Left lung (tissue), 10 donors: Measurements from ENCODE around the gene CNGA2. TPM values are rescaled to one million over a fixed set of nuclear protein-coding genes. Genes with fewer than 3 reads are reported as not detected.
A peak's percentile ranks its signal among the peaks of the same experiment; 100 is the strongest.

Experiments used
- ATAC-seq: fragments of 200-7000 bp; cut with Tn5 transposase; one replicate; pipeline ENCODE4 v1.9.1; 2020; ENCODE audit warnings: moderate library complexity
- DNase-seq, 4 donors: peaks; one replicate each; pipeline ENCODE4 v3.0.0-alpha.2; 2013 to 2020
- H3K27ac ChIP-seq, 2 donors: fragments of 200-600 bp; sonication (generic) in 1 of 2; one replicate each; pipeline versions ENCODE4 v1.5.0 to v1.8.0; 2020 to 2021
- H3K27me3 ChIP-seq, 2 donors: fragments of 200-600 bp; sonication (generic) in 1 of 2; one replicate each; pipeline versions ENCODE4 v1.5.0 to v1.8.0; 2020 to 2021
- H3K36me3 ChIP-seq, 2 donors: fragments of 200-600 bp; sonication (generic) in 1 of 2; one replicate each; pipeline versions ENCODE4 v1.5.0 to v1.8.0; 2020 to 2021
- H3K4me1 ChIP-seq, 2 donors: fragments of 200-600 bp; one replicate each; pipeline ENCODE4 v1.8.0; 2021
- H3K4me3 ChIP-seq, 2 donors: fragments of 200-600 bp; sonication (generic) in 1 of 2; one replicate each; pipeline versions ENCODE4 v1.5.0 to v1.8.0; 2020 to 2021; ENCODE audit warnings: mild to moderate bottlenecking in 1 of 2
- H3K9me3 ChIP-seq, 2 donors: fragments of 200-600 bp; sonication (generic) in 1 of 2; one replicate each; pipeline versions ENCODE4 v1.5.0 to v1.8.0; 2020 to 2021
- CTCF ChIP-seq, 2 donors: fragments of 200-600 bp; sonication (generic) in 1 of 2; IDR thresholded peaks; one replicate each; pipeline versions ENCODE4 v1.5.0 to v1.8.0; 2021; ENCODE audit warnings: antibody characterized with exemption in 2 of 2
- intact Hi-C, 2 donors: fragments of 100-400 bp; cut with DNase I; formaldehyde crosslinking; loops; one replicate each; pipeline versions ENCODE4 v1.11.2 to v1.14.2; 2022
- polyA plus RNA-seq, 6 donors: library from polyadenylated mRNA; unstranded; fragments of 120-200 nt; gene quantifications; one replicate each; pipeline ENCODE4 v1.2.1, GENCODE V29; 2013; ENCODE audit not compliant: insufficient read length in 6 of 6
- total RNA-seq, 2 donors: library from RNA; stranded (reverse); fragmentation: NEBNext Ultra II Directional; extraction: Animal tissue kit (Norgen Biotek cat#: 25700); gene quantifications; one replicate each; pipeline ENCODE4 v1.2.1, GENCODE V29; 2021
- donor health status: DM: no; HTN: yes; CAD: no.
- donor health status: DM: no; HTN: no; CAD: no.

The CNGA2 gene
- total and polyA plus RNA-seq, 8 donors: not detected

DNA sequence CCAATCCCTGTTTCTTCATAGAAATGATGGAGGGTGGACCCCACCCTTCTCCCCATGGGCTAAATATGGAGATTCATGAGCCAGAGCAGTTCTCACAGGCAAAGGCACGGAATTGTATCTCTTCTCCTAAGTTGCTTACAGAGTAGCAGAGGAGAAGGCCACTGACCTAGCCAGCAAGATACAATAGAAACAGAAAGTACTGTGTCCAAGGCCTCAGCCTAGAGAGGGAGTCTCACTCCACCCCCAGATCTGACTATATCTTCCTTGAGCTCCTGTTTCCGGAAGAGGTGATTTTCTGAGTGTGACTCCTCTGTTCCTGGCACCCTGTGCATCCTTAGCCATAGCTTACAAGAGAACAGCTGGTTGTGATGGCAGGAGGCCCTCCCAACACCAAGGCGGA, 18.8 kb upstream of the CNGA2 start, which contains the start of gene FATE1:
Gene FATE1 (plus strand): TSS at position 284 of the 400 bp plus-strand sequence. CDS start 85 bp downstream, at position 369.
- intact Hi-C loops: no loop called here
- no peak for DNase-seq
- no peak for ATAC-seq

GRCh38 chrX:151722241-151722846, 12.2 kb upstream of the CNGA2 start:
- ATAC-seq (peak; percentile 70), DNase-seq (peak in 2 of 4 donors; percentile 10 to 63)
- no peaks in the 10 kb centered on the region for H3K36me3 ChIP-seq
- intact Hi-C loops: no loop called here
- no peaks in the 10 kb centered on the region for H3K27me3 ChIP-seq
- no peaks in the 10 kb centered on the region for H3K4me1 ChIP-seq
- no peaks in the 10 kb centered on the region for H3K9me3 ChIP-seq
- no peak overlapping the region for H3K27ac ChIP-seq
- no peak overlapping the region for H3K4me3 ChIP-seq
- TF ChIP-seq CTCF (IDR thresholded peaks at IDR 0.05): peak in 1 of 2 donors; percentile 16

More for the DNA sequence above, 18.8 kb upstream of the CNGA2 start, which contains the start of gene FATE1:
- Histone ChIP-seq H3K4me3 (no peak within 1 kb of the TSS), H3K36me3 (no peaks in the 10 kb centered on the region), H3K9me3 (no peaks in the 10 kb centered on the region), H3K4me1 (no peaks in the 10 kb centered on the region), H3K27ac (no peak within 1 kb of the TSS), H3K27me3 (no peaks in the 10 kb centered on the region)
- TF ChIP-seq CTCF (IDR thresholded peaks at IDR 0.05): no peak

DNA sequence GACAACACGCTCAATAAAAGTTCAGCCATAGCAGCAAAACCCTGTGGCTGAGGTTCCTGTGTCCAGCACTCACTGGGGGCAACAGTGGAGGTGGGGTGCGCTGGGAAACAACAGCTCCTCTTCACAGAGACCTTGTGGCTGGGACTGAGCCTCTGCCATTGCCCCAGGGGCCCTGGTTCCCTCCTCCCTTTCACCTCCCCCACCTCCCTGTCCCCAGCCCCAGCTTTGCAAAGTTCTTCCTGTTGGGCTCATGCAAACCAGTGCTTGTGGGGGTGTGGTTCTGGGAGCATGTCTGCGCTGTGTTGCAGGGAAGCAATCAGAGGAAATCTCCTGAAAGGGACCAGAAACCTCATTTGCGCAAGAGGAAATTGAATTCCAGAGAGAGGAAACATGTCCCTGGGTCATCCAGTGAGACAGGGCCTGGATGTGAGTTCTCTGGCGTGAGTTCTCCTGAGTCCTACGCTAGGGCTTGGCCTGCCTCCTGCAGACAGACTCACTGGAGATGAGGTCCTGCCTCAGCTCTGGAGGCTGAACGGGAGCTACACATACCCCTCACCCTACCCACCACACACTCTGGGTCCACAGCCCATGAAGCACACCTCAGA, 11.3 kb upstream of the CNGA2 start:
- H3K4me1 ChIP-seq: no peaks in the 10 kb centered on the region
- no peaks in the 10 kb centered on the region for H3K27me3 ChIP-seq
- no peaks in the 10 kb centered on the region for H3K9me3 ChIP-seq
- no peak for ATAC-seq
- intact Hi-C loops: no loop called here
- no peak for DNase-seq
- H3K4me3 ChIP-seq: no peak overlapping the region
- no peak overlapping the region for H3K27ac ChIP-seq
- no peak for TF ChIP-seq CTCF (IDR thresholded peaks at IDR 0.05)
- no peaks in the 10 kb centered on the region for H3K36me3 ChIP-seq

GRCh38 chrX:151724563-151725337, 9.8 kb upstream of the CNGA2 start:
- TF ChIP-seq CTCF (IDR thresholded peaks at IDR 0.05): no peak
- intact Hi-C loops: no loop called here
- DNase-seq (no peak), ATAC-seq (no peak)
- Histone ChIP-seq H3K9me3 (no peaks in the 10 kb centered on the region), H3K4me1 (no peaks in the 10 kb centered on the region), H3K36me3 (no peaks in the 10 kb centered on the region), H3K27ac (no peak overlapping the region), H3K27me3 (no peaks in the 10 kb centered on the region), H3K4me3 (no peak overlapping the region)

- TF ChIP-seq CTCF (IDR thresholded peaks at IDR 0.05): no peak
- Histone ChIP-seq H3K27me3 (no peaks in the 10 kb centered on the region), H3K36me3 (no peaks in the 10 kb centered on the region), H3K4me3 (no peak overlapping the region), H3K9me3 (no peaks in the 10 kb centered on the region), H3K4me1 (no peaks in the 10 kb centered on the region), H3K27ac (no peak overlapping the region)
- DNase-seq (no peak), ATAC-seq (no peak)
- intact Hi-C loops: no loop called here
Observed at GRCh38 chrX:151725338-151725614, 9.3 kb upstream of the CNGA2 start.
